SKM-1 treated with dmso at 0.1 percent for 144 hours (cell line): ENCODE measurements around the gene LCN2.
"Not testable (repeated sequence)": the region's sequence is repeated elsewhere in the genome, so short reads cannot be mapped to it uniquely, and the experiment has no call there.

Experiments
- DNase-seq: peaks from one replicate; lab custom pipeline; 2025; ENCODE audit not compliant: unreplicated experiment; lab: John Stamatoyannopoulos, UW

Gene LCN2

DNA sequence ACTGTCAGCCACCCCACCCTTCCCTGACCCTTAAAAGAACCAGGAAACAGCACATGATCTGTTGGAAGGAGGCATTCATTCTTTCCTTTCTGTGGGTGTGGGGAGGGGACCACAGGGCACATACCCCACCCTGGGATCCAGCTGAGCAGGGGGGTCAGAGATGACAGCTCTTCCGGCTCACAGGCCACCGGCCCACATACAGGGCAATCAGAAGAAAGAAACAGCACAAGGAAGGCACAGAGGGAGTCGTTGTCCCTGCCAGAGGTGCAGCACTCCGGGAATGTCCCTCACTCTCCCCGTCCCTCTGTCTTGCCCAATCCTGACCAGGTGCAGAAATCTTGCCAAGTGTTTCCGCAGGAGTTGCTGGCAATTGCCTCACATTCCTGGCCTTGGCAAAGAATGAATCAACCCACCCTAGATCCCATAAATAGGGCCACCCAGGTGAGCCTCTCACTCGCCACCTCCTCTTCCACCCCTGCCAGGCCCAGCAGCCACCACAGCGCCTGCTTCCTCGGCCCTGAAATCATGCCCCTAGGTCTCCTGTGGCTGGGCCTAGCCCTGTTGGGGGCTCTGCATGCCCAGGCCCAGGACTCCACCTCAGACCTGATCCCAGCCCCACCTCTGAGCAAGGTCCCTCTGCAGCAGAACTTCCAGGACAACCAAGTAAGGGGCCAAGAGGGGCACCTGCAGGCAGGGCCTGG lies at the start of gene LCN2:
LCN2 (plus strand) TSS at position 453 of the 701 bp plus-strand sequence; CDS start at position 526, 73 bp downstream.
- no peak for DNase-seq

GRCh38 chr9:128099932-128100491 lies 49.2 kb upstream of the LCN2 start:
- no peak for DNase-seq

GRCh38 chr9:128100581-128100980 lies 48.7 kb upstream of the LCN2 start:
- DNase-seq, result no peak

GRCh38 chr9:128101231-128101661 lies 48.0 kb upstream of the LCN2 start:
- DNase-seq, result no peak

- DNase-seq, result no peak
These were observed 47.6 kb upstream of the LCN2 start for GRCh38 chr9:128101690-128102089.

DNA sequence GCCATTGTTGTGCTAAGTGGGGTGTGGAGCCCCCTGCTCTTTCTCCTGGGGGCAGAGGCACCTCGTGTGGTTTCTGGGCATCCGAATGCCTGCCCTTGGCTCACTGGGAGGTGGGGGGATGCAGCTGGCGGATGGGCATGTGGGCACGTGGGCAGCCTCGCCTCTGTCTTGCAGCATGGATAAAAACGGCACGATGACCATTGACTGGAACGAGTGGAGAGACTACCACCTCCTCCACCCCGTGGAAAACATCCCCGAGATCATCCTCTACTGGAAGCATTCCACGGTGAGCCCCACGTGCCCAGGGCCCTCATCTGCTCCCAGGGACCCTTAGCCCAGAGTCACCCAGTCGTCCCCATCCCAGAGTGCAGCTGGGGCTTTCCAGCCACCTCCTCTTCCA lies 47.1 kb upstream of the LCN2 start:
- DNase-seq, result no peak

DNA sequence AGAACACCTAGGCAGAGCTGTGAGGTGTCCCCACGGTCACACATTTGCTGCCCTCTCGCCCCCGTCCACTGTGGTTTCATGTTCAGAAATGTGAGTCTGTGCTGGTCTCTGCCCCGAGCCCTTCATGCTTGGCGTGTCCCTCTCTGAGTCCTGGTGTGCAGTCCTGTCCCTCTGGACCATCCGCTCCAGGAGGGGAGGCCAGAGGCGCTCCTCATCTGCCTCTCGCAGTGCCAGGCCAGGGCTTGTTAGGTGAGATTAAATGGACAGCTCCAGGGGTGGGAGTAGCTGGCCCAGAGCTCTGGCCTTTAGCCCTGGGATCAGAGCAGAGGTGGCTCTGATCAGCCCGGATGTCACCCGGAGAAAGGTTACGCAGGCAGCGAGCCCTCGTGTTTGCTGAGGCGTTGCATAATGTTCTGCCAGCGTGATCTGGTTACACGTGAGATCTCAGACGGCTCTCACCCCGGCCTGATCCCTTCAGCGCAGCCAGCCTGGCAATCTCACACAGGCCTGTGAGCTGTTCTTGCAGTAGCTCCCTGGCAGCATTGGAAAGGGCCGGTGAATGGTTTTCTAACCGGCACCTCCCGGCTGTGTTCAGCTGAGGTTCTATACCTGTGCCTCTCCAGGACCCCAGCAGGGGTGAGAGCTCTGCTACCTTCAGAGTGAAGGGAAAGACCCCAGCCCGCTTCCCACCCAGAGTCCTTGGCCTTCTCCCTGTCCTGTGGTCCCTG lies 46.2 kb upstream of the LCN2 start:
- DNase-seq, result no peak

- no peak for DNase-seq
These were observed 45.7 kb upstream of the LCN2 start for GRCh38 chr9:128103589-128103962.

- no peak for DNase-seq
These were observed 45.1 kb upstream of the LCN2 start for GRCh38 chr9:128104171-128104618.

DNA sequence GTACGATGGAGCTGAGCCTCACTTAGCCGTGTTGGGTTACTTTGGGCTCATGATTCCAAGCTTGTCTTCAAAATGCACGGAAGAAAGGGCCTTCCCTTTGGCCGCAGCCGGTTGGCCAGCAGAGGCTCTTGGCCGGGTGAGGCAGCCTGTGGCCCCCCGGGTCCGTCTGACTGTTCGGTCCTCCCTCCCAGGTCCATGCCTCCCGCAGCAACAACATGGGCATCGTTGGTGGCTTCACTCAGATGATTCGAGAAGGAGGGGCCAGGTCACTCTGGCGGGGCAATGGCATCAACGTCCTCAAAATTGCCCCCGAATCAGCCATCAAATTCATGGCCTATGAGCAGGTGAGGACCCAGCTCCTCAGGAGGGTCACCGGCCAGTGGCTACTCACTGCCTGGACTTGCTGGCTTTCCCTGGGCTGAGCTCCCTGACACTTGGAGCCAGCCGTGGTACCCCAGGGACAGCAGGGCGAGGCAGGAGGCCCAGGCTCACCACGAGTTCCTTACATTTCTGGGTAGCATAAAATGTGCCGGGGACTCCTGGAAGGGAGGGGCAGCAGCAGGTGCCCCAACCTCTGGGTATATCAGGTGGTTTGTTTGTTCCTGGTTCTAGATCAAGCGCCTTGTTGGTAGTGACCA lies 43.6 kb upstream of the LCN2 start:
- DNase-seq, result no peak

DNA sequence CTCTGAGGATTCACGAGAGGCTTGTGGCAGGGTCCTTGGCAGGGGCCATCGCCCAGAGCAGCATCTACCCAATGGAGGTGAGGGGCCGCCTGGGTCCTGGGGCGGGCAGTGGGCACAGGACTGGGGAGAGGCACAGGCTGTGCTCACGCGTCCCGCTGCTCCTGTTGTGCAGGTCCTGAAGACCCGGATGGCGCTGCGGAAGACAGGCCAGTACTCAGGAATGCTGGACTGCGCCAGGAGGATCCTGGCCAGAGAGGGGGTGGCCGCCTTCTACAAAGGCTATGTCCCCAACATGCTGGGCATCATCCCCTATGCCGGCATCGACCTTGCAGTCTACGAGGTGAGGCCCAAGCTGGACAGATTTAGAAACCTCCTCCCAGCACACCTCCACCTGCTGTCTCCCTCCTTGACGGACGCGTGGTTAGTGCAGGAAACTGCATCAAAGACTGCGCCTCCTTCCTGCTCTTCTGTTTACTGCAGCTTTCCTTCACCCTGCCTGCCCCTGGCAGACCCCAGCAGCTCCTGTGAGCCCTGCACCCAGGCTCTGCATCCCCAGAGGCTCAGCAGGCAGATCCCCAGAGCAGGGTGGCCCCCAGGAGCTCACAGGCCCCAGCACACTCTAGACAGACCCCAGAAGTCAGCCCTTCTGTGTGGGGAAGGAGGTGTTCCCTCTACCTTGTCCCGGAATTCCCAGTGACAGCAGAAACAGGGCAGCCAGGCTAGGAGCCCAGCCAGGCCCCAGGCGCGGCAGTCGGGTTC lies 42.9 kb upstream of the LCN2 start:
- DNase-seq, result no peak

- DNase-seq, result no peak
These were observed 42.2 kb upstream of the LCN2 start for GRCh38 chr9:128106940-128107467.

DNA sequence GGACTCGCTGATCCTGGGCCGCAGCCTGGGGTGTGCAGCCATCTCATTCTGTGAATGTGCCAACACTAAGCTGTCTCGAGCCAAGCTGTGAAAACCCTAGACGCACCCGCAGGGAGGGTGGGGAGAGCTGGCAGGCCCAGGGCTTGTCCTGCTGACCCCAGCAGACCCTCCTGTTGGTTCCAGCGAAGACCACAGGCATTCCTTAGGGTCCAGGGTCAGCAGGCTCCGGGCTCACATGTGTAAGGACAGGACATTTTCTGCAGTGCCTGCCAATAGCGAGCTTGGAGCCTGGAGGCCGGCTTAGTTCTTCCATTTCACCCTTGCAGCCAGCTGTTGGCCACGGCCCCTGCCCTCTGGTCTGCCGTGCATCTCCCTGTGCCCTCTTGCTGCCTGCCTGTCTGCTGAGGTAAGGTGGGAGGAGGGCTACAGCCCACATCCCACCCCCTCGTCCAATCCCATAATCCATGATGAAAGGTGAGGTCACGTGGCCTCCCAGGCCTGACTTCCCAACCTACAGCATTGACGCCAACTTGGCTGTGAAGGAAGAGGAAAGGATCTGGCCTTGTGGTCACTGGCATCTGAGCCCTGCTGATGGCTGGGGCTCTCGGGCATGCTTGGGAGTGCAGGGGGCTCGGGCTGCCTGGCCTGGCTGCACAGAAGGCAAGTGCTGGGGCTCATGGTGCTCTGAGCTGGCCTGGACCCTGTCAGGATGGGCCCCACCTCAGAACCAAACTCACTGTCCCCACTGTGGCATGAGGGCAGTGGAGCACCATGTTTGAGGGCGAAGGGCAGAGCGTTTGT lies 41.6 kb upstream of the LCN2 start:
- no peak for DNase-seq

- DNase-seq, result no peak
These were observed 40.8 kb upstream of the LCN2 start for GRCh38 chr9:128108269-128109049.

GRCh38 chr9:128109050-128109709 lies 40.1 kb upstream of the LCN2 start:
- no peak for DNase-seq

DNA sequence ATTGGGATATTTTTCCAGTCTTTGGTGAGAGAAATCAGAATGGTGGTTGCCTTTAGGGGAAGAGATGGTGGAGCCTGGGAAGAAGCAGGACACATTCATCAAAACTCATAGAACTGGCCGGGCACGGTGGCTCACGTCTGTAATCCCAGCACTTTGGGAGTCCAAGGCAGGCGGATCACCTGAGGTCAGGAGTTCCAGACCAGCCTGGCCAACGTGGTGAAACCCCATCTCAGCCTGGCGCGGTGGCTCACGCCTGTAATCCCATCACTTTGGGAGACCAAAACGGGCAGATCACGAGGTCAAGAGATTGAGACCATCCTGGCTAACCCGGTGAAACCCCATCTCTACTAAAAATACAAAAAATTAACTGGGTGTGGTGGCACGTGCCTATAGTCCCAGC lies 37.5 kb upstream of the LCN2 start:
- DNase-seq, result not testable (repeated sequence)

DNA sequence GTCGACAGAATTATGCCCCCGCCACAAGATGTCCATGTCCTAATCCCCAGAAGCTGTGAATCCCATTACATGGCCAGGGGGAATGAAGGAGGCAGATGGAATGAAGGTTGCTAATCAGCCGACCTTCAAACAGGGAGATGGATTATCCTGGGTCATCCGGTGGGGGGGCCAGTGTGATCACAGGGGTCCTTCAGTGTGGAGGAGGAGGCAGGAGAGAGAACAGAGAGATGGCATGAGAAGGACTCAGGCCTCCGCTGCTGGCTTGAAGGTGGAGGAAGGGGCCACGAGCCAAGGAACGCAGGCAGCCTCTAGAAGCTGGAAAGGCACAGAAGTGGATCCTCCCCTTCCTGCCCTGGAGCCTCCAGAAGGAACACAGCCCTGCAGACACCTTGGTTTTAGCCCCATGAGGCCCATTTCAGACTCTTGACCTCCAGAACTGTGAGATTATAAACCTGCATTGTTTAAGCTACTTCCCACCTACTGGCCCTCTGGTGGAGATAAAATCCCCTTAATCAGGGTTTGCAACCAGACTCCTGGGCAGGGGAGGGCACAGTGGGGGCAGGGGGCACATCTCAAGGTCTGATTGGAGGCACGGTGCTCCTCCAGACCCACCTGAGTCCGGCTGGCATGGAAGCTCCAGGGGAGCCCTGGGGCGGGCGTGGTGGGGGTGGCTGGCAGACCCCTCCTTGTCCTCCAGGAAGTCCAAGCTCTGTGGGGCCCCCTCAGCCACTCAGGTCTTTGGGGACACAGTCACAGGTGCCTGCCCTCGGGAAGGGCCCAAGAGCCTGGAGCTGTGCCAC lies 35.5 kb upstream of the LCN2 start:
- DNase-seq, result no peak
